Measurements from ENCODE around the gene LAIR2.

Gene LAIR2

DNA sequence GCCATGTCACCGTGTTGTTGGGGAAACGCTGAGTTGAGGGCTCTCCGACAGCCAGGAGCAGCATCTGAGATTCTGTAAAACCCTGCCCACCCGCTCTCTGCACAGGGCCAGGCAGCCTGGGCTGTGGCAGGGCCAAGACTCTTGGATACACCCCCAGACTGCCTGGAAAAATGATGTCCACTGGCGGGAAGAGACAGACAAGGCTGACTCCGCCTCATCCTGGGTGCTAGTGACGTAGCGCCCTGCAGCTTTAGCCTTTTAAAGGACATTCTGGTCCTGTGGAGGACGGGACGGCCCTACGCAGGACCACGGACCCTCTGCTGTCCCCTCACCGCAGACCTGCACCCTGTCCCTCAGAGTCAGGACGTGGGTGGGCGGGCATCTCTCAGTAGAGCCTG lies 50.3 kb downstream of the LAIR2 start:
- no peak for DNase-seq (ENCODE audit: low spot score)
- TF ChIP-seq CTCF (IDR thresholded peaks at IDR 0.05; ENCODE audit: extremely low read depth, missing control alignments) = no peak

DNA sequence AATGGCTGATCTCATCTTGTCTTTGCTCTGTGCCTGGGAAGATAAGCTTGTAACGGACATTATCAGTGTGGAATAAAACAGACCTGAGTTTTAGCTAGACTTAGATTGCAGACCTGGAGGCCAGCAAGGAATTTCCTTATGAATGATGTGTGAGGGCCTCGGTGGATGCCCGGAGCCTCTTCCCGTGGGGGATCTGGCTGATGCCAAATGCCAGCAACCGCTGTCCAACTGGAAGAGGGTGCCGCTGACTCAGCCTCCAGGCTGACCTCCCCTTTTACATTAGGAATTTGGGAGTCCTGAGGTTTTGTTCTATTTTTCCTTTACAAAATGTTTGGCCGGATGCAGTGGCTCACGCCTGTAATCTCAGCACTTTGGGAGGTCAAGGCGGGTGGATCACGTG lies 51.4 kb downstream of the LAIR2 start:
- no peak for DNase-seq (ENCODE audit: low spot score)
- no peak for TF ChIP-seq CTCF (IDR thresholded peaks at IDR 0.05; ENCODE audit: extremely low read depth, missing control alignments)

DNA sequence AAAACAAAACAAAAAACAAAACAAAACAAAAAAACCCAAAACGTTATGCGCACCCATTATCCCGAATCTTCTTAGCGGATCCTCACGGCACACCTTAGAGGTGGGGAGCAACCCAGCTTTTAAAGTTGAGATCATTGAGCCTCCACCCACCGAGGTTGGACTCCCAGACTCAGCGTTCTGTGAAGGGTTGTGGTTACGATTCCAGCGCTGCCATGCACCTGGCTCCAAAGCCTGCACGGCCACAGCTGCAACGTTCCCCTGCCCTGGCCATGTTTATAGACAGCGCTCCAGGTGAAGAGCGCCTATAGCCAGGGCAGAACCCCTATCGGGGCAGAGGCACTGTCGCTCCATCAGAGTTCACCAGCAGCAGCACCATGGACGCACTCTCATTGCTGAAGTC lies 52.3 kb downstream of the LAIR2 start:
- TF ChIP-seq CTCF (IDR thresholded peaks at IDR 0.05; ENCODE audit: extremely low read depth, missing control alignments) = no peak
- no peak for DNase-seq (ENCODE audit: low spot score)

- TF ChIP-seq CTCF (IDR thresholded peaks at IDR 0.05; ENCODE audit: extremely low read depth, missing control alignments) = no peak
- no peak for DNase-seq (ENCODE audit: low spot score)
Observed at GRCh38 chr19:54556194-54556593, 53.6 kb downstream of the LAIR2 start.

DNA sequence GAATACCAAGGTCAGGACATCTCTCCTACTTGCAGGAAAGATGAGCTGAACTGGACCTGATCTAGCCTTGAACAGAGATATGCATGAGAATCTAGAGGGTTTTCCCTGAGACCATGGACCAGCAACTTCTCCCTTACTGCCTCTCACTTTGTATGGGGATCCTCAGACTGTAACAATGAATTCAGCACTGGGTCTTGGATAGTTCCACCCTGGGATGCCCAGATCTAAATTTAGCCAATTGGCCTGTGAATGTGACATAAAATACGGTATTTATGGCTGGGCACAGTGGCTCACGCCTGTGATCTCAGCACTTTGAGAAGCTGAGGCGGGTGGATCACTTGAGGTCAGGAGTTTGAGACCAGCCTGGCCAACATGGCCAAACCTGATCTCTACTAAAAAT lies 55.7 kb downstream of the LAIR2 start:
- no peak for DNase-seq (ENCODE audit: low spot score)
- no peak for TF ChIP-seq CTCF (IDR thresholded peaks at IDR 0.05; ENCODE audit: extremely low read depth, missing control alignments)
